HCT116 (cell line): ENCODE measurements around the gene CD58. TPM values are rescaled to one million over a fixed set of nuclear protein-coding genes. Genes with fewer than 3 reads are reported as not detected.

Experiments used
- ATAC-seq: fragments of 200-7000 bp; cut with Tn5 transposase; 2 replicates; pipeline ENCODE4 v1.9.1; 2020; ENCODE audit warnings: mild to moderate bottlenecking, moderate library complexity
- BruUV-seq: library from RNA; stranded (reverse); fragments of 400-500 nt; replicated peaks from 2 replicates; lab custom pipeline; 2021; lab: Mats Ljungman, UMichigan
- CTCF ChIA-PET: fragments of 300-600 bp; sonication (Branson Sonifier 250); formaldehyde crosslinking; loops from one replicate; lab custom pipeline; 2021; ENCODE audit warnings: antibody characterized with exemption; lab: Charles Lee
- POLR2A ChIA-PET: fragments of 300-600, 350-600 bp; sonication (Branson Sonifier 250); formaldehyde crosslinking; loops from one replicate; lab custom pipeline; 2021; ENCODE audit warnings: antibody characterized with exemption; lab: Charles Lee
- RAD21 ChIA-PET, 2 experiments: fragments of 300-600 bp; sonication (Branson Sonifier 250); formaldehyde crosslinking; loops; one replicate each; lab custom pipeline; 2023; ENCODE audit warnings: low total read pairs in 2 of 2; ENCODE audit not compliant: uncharacterized antibody in 2 of 2, unreplicated experiment in 2 of 2, low non-redundant PET in 1 of 2; lab: Charles Lee
- DNase-seq: peaks from one replicate; pipeline ENCODE4 v3.0.0-alpha.2; 2010; ENCODE audit warnings: low read depth, low spot score
- H2AFZ ChIP-seq: fragments of 200-600 bp; shearing (Covaris generic), sonication (generic); 2 replicates; pipeline ENCODE4 v1.6.1; 2017; ENCODE audit warnings: low read depth, mixed run types, mixed read lengths, antibody characterized with exemption, low read length; ENCODE audit not compliant: poor library complexity, severe bottlenecking
- H3K27ac ChIP-seq: 2 replicates; pipeline ENCODE4 v1.5.1; 2012; ENCODE audit warnings: low read depth, low read length
- H3K27me3 ChIP-seq: fragments of 200-600 bp; sonication (generic); 2 replicates; pipeline ENCODE4 v1.6.1; 2016; ENCODE audit warnings: mixed run types, low read length, mixed read lengths; ENCODE audit not compliant: insufficient read depth
- H3K36me3 ChIP-seq, 2 experiments: fragments of 200-500 bp in 1 of 2; fragments of 200-600 bp in 1 of 2; sonication (Bioruptor generic) in 1 of 2; sonication (generic) in 1 of 2; 2 replicates each; pipeline versions ENCODE4 v1.5.1 to v1.6.1; 2014 to 2016; ENCODE audit warnings: low read length in 2 of 2, inconsistent platforms in 1 of 2, mixed read lengths in 1 of 2, mixed run types in 1 of 2; ENCODE audit not compliant: insufficient read depth in 2 of 2, control insufficient read depth in 1 of 2
- H3K4me1 ChIP-seq, 2 experiments: fragments of 200-600 bp in 1 of 2; sonication (generic) in 1 of 2; 2 replicates each; pipeline versions ENCODE4 v1.5.1 to v1.6.1; 2012 to 2017; ENCODE audit warnings: low read length in 2 of 2, inconsistent platforms in 1 of 2, mild to moderate bottlenecking in 1 of 2, mixed read lengths in 1 of 2, mixed run types in 1 of 2, moderate library complexity in 1 of 2; ENCODE audit not compliant: insufficient read depth in 2 of 2, control insufficient read depth in 1 of 2
- H3K4me2 ChIP-seq: fragments of 200-600 bp; sonication (generic); 2 replicates; pipeline ENCODE4 v1.6.1; 2017; ENCODE audit warnings: mixed run types, low read length, mixed read lengths
- H3K4me3 ChIP-seq, 2 experiments: fragments of 200-600 bp in 1 of 2; sonication (generic) in 1 of 2; replicated peaks in 1 of 2; 2 replicates each; pipeline ENCODE4 v1.5.1; 2011 to 2016; ENCODE audit warnings: low read length in 2 of 2, control low read depth in 1 of 2, low read depth in 1 of 2, mild to moderate bottlenecking in 1 of 2, mixed read lengths in 1 of 2, mixed run types in 1 of 2
- H3K79me2 ChIP-seq: fragments of 200-600 bp; sonication (generic); 2 replicates; pipeline ENCODE4 v1.6.1; 2017; ENCODE audit warnings: mild to moderate bottlenecking, mixed run types, low read length, moderate library complexity, mixed read lengths; ENCODE audit not compliant: insufficient read depth
- H3K9ac ChIP-seq: fragments of 200-600 bp; sonication (generic); 2 replicates; pipeline ENCODE4 v1.6.1; 2016; ENCODE audit warnings: low read length, mixed read lengths
- H3K9me2 ChIP-seq: fragments of 200-600 bp; sonication (generic), shearing (Covaris generic); 2 replicates; pipeline ENCODE4 v1.6.1; 2017; ENCODE audit warnings: mixed run types, mild to moderate bottlenecking, moderate library complexity; ENCODE audit not compliant: insufficient read depth
- H3K9me3 ChIP-seq, 2 experiments: fragments of 200-500 bp in 1 of 2; fragments of 200-600 bp in 1 of 2; sonication (Bioruptor generic) in 1 of 2; sonication (generic) in 1 of 2; 2 replicates each; pipeline ENCODE4 v1.6.1; 2014 to 2017; ENCODE audit warnings: low read length in 2 of 2, mixed read lengths in 2 of 2, inconsistent platforms in 1 of 2, low read depth in 1 of 2, mild to moderate bottlenecking in 1 of 2, mixed run types in 1 of 2, moderate library complexity in 1 of 2; ENCODE audit not compliant: control insufficient read depth in 1 of 2, insufficient read depth in 1 of 2
- H4K20me1 ChIP-seq: fragments of 200-600 bp; sonication (generic), shearing (Covaris generic); 2 replicates; pipeline ENCODE4 v1.6.1; 2017; ENCODE audit warnings: mixed run types, mild to moderate bottlenecking, moderate library complexity; ENCODE audit not compliant: insufficient read depth
- CEBPB ChIP-seq: IDR thresholded peaks from 2 replicates; pipeline ENCODE4 v1.6.1; 2012; ENCODE audit warnings: low read depth
- ELF1 ChIP-seq: IDR thresholded peaks from 2 replicates; pipeline ENCODE4 v1.6.1; 2012; ENCODE audit warnings: low read depth, borderline replicate concordance
- EZH2 ChIP-seq: fragments of 200-600 bp; sonication (generic); IDR thresholded peaks from 2 replicates; pipeline ENCODE4 v1.6.1; 2017; ENCODE audit warnings: antibody characterized with exemption, mixed run types
- EZH2phosphoT487 ChIP-seq: fragments of 200-600 bp; IDR thresholded peaks from 2 replicates; pipeline ENCODE4 v1.6.1; 2018; ENCODE audit warnings: antibody characterized with exemption, borderline replicate concordance
- FOSL1 ChIP-seq: IDR thresholded peaks from 2 replicates; pipeline ENCODE4 v1.6.1; 2012; ENCODE audit warnings: low read depth
- JUND ChIP-seq: IDR thresholded peaks from 2 replicates; pipeline ENCODE4 v1.6.1; 2012
- POLR2A ChIP-seq: IDR thresholded peaks from 2 replicates; pipeline ENCODE4 v1.7.0; 2011; ENCODE audit warnings: borderline replicate concordance; ENCODE audit not compliant: insufficient read depth, insufficient read length; ENCODE audit errors: extremely low read depth
- SIN3A ChIP-seq: IDR thresholded peaks from 2 replicates; pipeline ENCODE4 v1.6.1; 2012; ENCODE audit warnings: low read depth
- SP1 ChIP-seq: IDR thresholded peaks from 2 replicates; pipeline ENCODE4 v1.6.1; 2012; ENCODE audit warnings: low read depth
- SRF ChIP-seq: IDR thresholded peaks from 2 replicates; pipeline ENCODE4 v1.6.1; 2012; ENCODE audit warnings: low read depth
- TCF7L2 ChIP-seq: IDR thresholded peaks from 2 replicates; pipeline ENCODE4 v1.7.0; 2011; ENCODE audit warnings: borderline replicate concordance, inconsistent platforms; ENCODE audit not compliant: insufficient read depth, insufficient read length; ENCODE audit errors: extremely low read depth
- ZFX ChIP-seq: fragments of 450-650 bp; IDR thresholded peaks from 2 replicates; pipeline ENCODE4 v1.6.1; 2017
- ZNF274 ChIP-seq: fragments of 200-500 bp; sonication (Bioruptor generic); IDR thresholded peaks from 2 replicates; pipeline ENCODE4 v1.6.1; 2014; ENCODE audit warnings: mild to moderate bottlenecking, low read depth, low read length, inconsistent platforms
- intact Hi-C: fragments of 100-400 bp; cut with micrococcal nuclease; formaldehyde crosslinking; loops from 2 replicates; pipeline ENCODE4 v1.10.0; 2022
- total RNA-seq: library from RNA; stranded (reverse); gene quantifications from one replicate; pipeline ENCODE4 v1.2.1, GENCODE V29; 2021; ENCODE audit not compliant: unreplicated experiment
- TF ChIP-seq, protein P1 (sequence below): IDR thresholded peaks from 2 replicates; pipeline ENCODE4 v1.6.1; 2012
- TF ChIP-seq, protein P2 (sequence below), 3 experiments: fragments of 200-600 bp in 1 of 3; sonication (generic) in 1 of 3; IDR thresholded peaks in 2 of 3; conservative IDR thresholded peaks in 1 of 3; 2 replicates each; pipeline ENCODE4 v1.5.1; 2012 to 2017; ENCODE audit warnings: low read depth in 2 of 3, low read length in 2 of 3, antibody characterized with exemption in 1 of 3, borderline replicate concordance in 1 of 3, control low read depth in 1 of 3, mild to moderate bottlenecking in 1 of 3, mixed read lengths in 1 of 3, mixed run types in 1 of 3, moderate library complexity in 1 of 3; ENCODE audit not compliant: insufficient read depth in 1 of 3

CD58 gene
- total RNA-seq, 1 experiment from 2014 or later = 18.0 TPM

- TF ChIP-seq EZH2phosphoT487 (no peak), ELF1 (no peak)
Measured at GRCh38 chr1:116475850-116476218, 95.0 kb downstream of the CD58 start (continued).

GRCh38 chr1:116474921-116475849, 95.6 kb downstream of the CD58 start:
- TF ChIP-seq ZFX (no peak), EZH2phosphoT487 (no peak), ELF1 (no peak), SIN3A (no peak), SRF (no peak), CEBPB (no peak), EZH2 (no peak), JUND (no peak), POLR2A (no peak), SP1 (no peak), ZNF274 (no peak), TCF7L2 (no peak), FOSL1 (no peak)
- TF ChIP-seq, protein P1, sequence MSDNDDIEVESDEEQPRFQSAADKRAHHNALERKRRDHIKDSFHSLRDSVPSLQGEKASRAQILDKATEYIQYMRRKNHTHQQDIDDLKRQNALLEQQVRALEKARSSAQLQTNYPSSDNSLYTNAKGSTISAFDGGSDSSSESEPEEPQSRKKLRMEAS = no peak
- TF ChIP-seq, protein P2, sequence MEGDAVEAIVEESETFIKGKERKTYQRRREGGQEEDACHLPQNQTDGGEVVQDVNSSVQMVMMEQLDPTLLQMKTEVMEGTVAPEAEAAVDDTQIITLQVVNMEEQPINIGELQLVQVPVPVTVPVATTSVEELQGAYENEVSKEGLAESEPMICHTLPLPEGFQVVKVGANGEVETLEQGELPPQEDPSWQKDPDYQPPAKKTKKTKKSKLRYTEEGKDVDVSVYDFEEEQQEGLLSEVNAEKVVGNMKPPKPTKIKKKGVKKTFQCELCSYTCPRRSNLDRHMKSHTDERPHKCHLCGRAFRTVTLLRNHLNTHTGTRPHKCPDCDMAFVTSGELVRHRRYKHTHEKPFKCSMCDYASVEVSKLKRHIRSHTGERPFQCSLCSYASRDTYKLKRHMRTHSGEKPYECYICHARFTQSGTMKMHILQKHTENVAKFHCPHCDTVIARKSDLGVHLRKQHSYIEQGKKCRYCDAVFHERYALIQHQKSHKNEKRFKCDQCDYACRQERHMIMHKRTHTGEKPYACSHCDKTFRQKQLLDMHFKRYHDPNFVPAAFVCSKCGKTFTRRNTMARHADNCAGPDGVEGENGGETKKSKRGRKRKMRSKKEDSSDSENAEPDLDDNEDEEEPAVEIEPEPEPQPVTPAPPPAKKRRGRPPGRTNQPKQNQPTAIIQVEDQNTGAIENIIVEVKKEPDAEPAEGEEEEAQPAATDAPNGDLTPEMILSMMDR (IDR thresholded peaks at IDR 0.05 in 2 of 3, conservative IDR thresholded peaks at IDR 0.05 in 1 of 3; ENCODE audit: borderline replicate concordance in 1 of 3, insufficient read depth in 1 of 3, low read depth in 2 of 3, low read length in 2 of 3) = no peak
- TF ChIP-seq, all 23 proteins: peak for 0
- Histone ChIP-seq H3K27ac (no peak overlapping the region), H3K9me2 (no peaks in the 10 kb centered on the region), H3K27me3 (no peaks in the 10 kb centered on the region), H3K4me1 (no peaks in the 10 kb centered on the region), H2AFZ (no peak overlapping the region), H3K4me3 (no peak overlapping the region), H3K79me2 (no peaks in the 10 kb centered on the region), H3K9me3 (no peaks in the 10 kb centered on the region), H3K36me3 (no peaks in the 10 kb centered on the region), H4K20me1 (no peaks in the 10 kb centered on the region), H3K4me2 (no peak overlapping the region), H3K9ac (no peak overlapping the region)
- BruUV-seq = no TSS peak
- ChIA-PET CTCF (no interaction called here), RAD21 (no interaction called here), POLR2A (no interaction called here)
- no peak for ATAC-seq
- intact Hi-C loops = no loop called here
- no peak for DNase-seq
